Colonic mucosa (tissue), 4 donors: ENCODE results near the gene ACTL8. TPM values are rescaled to one million over a fixed set of nuclear protein-coding genes. Genes with fewer than 3 reads are reported as not detected.

Experiments
- DNase-seq: peaks from one replicate; pipeline ENCODE4 v3.0.0-alpha.2; 2020
- H3K27ac ChIP-seq: fragments of 200-600 bp; one replicate; pipeline ENCODE4 v1.8.0; 2021
- H3K27me3 ChIP-seq: fragments of 200-600 bp; one replicate; pipeline ENCODE4 v1.8.0; 2021
- H3K36me3 ChIP-seq: fragments of 200-600 bp; one replicate; pipeline ENCODE4 v1.8.0; 2021
- H3K4me1 ChIP-seq: fragments of 200-600 bp; one replicate; pipeline ENCODE4 v1.8.0; 2021; ENCODE audit warnings: mild to moderate bottlenecking
- H3K4me3 ChIP-seq: fragments of 200-600 bp; one replicate; pipeline ENCODE4 v1.8.0; 2021
- H3K9ac ChIP-seq, 2 donors: one replicate each; pipeline ENCODE4 v1.7.0; 2013; ENCODE audit warnings: control low read depth in 2 of 2, low read depth in 2 of 2, low read length in 2 of 2
- H3K9me3 ChIP-seq: fragments of 200-600 bp; one replicate; pipeline ENCODE4 v1.8.0; 2021
- intact Hi-C: fragments of 100-400 bp; cut with DNase I; formaldehyde crosslinking; loops from one replicate; pipeline ENCODE4 v1.14.1; 2022
- total RNA-seq, 2 donors: library from RNA; stranded (reverse); fragmentation: NEBNext Ultra II Directional in 1 of 2; extraction: Animal tissue kit (Norgen Biotek cat#: 25700) in 1 of 2; gene quantifications; one replicate each; pipeline ENCODE4 v1.2.1, GENCODE V29; 2021
- TF ChIP-seq, protein P1 (sequence below): fragments of 200-600 bp; IDR thresholded peaks from one replicate; pipeline ENCODE4 v1.8.0; 2022; ENCODE audit warnings: antibody characterized with exemption, mild to moderate bottlenecking
- donor health status: healthy.
- donor health status: DM: no; HTN: no; CAD: no.
- donor health status: DM: no; HTN: no; CAD: no.

The ACTL8 gene
- total RNA-seq, 2 donors from 2014 or later, result 0.13 to 2.8 TPM

DNA sequence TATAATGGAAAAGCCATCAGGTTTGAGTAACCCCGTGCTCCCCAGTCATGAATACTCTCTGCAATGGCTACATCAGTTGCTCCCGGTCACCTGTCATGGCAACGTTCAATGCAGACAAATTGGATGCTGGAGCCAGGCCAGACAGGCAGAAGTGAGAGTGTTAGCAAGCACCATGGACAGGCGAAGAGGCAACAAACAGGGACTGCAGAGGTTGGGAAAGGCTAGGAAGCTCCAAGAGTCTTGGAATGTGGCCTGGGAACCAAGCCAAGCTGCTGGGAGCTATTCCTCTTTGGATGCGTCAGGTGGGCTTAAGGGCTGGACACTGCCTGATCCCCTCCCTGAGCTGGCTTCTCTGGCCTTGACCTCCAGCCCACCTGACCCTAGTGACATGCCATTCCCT is 102.9 kb downstream of the ACTL8 start:
- no peak overlapping the region for H3K27ac ChIP-seq
- TF ChIP-seq, protein P1, sequence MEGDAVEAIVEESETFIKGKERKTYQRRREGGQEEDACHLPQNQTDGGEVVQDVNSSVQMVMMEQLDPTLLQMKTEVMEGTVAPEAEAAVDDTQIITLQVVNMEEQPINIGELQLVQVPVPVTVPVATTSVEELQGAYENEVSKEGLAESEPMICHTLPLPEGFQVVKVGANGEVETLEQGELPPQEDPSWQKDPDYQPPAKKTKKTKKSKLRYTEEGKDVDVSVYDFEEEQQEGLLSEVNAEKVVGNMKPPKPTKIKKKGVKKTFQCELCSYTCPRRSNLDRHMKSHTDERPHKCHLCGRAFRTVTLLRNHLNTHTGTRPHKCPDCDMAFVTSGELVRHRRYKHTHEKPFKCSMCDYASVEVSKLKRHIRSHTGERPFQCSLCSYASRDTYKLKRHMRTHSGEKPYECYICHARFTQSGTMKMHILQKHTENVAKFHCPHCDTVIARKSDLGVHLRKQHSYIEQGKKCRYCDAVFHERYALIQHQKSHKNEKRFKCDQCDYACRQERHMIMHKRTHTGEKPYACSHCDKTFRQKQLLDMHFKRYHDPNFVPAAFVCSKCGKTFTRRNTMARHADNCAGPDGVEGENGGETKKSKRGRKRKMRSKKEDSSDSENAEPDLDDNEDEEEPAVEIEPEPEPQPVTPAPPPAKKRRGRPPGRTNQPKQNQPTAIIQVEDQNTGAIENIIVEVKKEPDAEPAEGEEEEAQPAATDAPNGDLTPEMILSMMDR, result no peak
- no peak overlapping the region for H3K4me3 ChIP-seq
- H3K9ac ChIP-seq, result no peak overlapping the region
- H3K4me1 ChIP-seq, result no peaks in the 10 kb centered on the region
- H3K27me3 ChIP-seq, result no peaks in the 10 kb centered on the region
- DNase-seq, result no peak
- H3K36me3 ChIP-seq, result no peaks in the 10 kb centered on the region
- intact Hi-C loops, result no loop called here
- no peaks in the 10 kb centered on the region for H3K9me3 ChIP-seq

DNA sequence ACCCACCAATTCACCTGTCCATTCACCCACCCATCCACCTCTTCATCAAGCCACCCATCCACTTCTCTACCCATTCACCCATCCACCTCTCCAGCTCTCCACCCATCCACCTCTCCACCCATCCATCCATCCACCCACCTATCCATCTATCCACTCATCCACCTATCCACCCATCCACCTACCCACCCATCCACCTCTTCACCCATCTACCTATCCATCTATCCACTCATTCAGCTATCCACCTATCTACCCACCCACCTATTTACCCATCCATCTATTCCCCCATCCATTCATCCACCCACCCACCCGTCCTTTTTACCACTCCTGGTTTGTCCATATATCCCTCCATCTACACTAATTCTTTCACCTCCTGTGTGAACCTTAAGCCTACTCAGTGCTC is 105.7 kb downstream of the ACTL8 start:
- Histone ChIP-seq H3K36me3 (no peaks in the 10 kb centered on the region), H3K27ac (no peak overlapping the region), H3K4me1 (no peaks in the 10 kb centered on the region), H3K27me3 (no peaks in the 10 kb centered on the region), H3K9ac (no peak overlapping the region), H3K9me3 (no peaks in the 10 kb centered on the region), H3K4me3 (no peak overlapping the region)
- DNase-seq, result no peak
- TF ChIP-seq, protein P1, result no peak
- intact Hi-C loops, result no loop called here

DNA sequence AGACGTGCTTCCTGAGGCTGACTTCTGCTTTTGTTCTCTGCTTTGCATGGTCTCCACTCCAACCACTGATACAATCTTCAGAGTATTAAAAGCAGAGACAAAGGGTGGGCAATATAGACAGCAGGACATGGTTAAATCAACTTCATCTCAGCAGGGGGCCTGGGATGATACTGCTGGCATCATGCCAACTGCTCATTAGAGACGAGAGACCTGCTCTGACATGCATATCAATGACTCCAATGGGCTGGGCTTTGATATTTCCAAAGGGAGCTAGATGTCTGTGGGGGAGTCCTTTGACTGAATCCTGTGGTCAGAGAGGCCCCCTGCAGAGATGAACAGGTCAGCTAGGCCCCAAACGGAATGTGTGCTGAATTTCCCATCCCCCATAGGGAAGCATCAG is 106.6 kb downstream of the ACTL8 start:
- H3K36me3 ChIP-seq, result no peaks in the 10 kb centered on the region
- H3K27me3 ChIP-seq, result no peaks in the 10 kb centered on the region
- H3K4me1 ChIP-seq, result no peaks in the 10 kb centered on the region
- intact Hi-C loops, result no loop called here
- TF ChIP-seq, protein P1, result no peak
- no peaks in the 10 kb centered on the region for H3K9me3 ChIP-seq
- no peak overlapping the region for H3K27ac ChIP-seq
- H3K9ac ChIP-seq, result no peak overlapping the region
- H3K4me3 ChIP-seq, result no peak overlapping the region
- DNase-seq, result no peak

DNA sequence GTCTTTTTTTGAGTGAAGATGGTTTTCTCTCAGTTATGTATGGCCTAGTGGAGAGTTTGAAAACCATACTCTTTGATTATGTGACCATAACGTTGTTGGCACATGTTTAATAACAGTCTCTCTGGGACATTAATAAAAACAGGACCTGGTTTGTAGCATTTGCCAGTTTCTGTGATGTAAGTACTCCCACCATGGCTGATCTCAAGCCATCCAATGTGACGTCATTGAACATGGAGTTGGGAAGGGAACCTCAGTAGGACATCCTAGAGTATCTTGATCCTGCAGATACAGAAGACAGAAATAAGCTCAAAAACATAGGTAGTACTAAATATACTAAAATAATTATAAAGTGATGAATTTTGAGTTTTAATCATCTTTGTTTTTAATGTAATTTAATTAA is 107.0 kb downstream of the ACTL8 start:
- Histone ChIP-seq H3K4me1 (no peaks in the 10 kb centered on the region), H3K4me3 (no peak overlapping the region), H3K9me3 (no peaks in the 10 kb centered on the region), H3K27ac (no peak overlapping the region), H3K36me3 (no peaks in the 10 kb centered on the region), H3K9ac (no peak overlapping the region), H3K27me3 (no peaks in the 10 kb centered on the region)
- intact Hi-C loops, result no loop called here
- TF ChIP-seq, protein P1, result no peak
- DNase-seq, result no peak

DNA sequence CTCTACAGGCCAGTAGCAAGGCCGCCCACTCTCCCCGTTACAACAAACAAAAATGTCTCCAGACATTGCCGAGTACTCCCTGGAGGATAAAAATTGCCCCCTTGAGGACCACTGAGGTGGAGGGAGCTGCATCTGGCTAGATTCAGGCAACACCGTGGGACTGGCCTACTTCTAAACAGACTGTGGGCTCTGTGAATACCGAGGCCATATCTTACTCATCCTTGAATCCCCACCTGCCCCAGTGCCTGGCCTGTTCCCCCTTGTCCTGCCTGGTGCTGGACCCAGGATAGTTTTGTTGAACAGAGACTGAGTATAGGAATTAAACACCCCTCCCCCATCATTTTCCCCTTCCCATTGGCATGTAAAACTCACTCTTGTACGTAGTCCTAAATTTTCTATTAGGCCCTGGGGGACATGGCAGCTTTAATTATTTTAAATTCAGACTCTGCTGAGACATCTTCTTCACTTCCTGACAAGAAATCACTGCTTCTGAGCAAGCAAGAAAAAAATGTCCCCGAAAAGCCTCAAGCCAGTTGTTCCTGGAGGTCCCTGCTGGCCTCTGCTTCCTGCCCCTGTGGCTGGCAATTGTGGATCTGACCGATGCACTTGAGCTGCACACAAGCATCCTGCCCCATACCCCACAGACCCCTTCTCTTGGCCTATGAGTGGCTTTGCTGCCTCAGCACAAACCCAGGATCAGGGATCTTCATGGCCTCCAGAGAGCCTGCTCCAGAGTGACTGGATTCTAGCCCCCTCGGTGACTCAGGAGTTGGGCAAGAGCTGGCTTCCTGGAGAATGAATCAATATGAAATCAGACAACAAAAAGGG is 111.0 kb downstream of the ACTL8 start:
- no peak for DNase-seq
- TF ChIP-seq, protein P1, result no peak
- no peaks in the 10 kb centered on the region for H3K4me1 ChIP-seq
- H3K36me3 ChIP-seq, result no peaks in the 10 kb centered on the region
- H3K9ac ChIP-seq, result no peak overlapping the region
- H3K4me3 ChIP-seq, result no peak overlapping the region
- no peaks in the 10 kb centered on the region for H3K9me3 ChIP-seq
- no peak overlapping the region for H3K27ac ChIP-seq
- intact Hi-C loops, result no loop called here
- H3K27me3 ChIP-seq, result no peaks in the 10 kb centered on the region
